ENCODE measurements around the gene TMEM151A.
"Not testable (repeated sequence)": the region's sequence is repeated elsewhere in the genome, so short reads cannot be mapped to it uniquely, and the experiment has no call there.

TMEM151A gene

DNA sequence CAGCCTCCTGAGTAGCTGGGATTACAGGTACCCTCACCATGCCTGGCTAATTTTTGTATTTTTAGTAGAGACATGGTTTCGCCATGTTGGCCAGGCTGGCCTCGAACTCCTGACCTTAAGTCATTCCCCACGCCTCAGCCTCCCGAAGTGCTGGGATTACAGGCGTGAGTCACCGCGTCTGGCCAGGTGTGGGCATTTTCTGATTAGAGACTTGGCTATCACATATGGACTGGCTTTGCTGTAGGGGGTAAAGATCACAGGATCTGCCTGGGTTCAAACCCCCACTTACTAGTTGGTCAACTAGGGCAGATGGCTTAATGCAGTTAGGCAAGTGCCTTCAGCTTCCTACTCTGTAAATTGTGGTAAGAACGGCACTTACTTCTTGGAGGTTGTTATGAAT lies 18.6 kb downstream of the TMEM151A start:
- no peak for DNase-seq

DNA sequence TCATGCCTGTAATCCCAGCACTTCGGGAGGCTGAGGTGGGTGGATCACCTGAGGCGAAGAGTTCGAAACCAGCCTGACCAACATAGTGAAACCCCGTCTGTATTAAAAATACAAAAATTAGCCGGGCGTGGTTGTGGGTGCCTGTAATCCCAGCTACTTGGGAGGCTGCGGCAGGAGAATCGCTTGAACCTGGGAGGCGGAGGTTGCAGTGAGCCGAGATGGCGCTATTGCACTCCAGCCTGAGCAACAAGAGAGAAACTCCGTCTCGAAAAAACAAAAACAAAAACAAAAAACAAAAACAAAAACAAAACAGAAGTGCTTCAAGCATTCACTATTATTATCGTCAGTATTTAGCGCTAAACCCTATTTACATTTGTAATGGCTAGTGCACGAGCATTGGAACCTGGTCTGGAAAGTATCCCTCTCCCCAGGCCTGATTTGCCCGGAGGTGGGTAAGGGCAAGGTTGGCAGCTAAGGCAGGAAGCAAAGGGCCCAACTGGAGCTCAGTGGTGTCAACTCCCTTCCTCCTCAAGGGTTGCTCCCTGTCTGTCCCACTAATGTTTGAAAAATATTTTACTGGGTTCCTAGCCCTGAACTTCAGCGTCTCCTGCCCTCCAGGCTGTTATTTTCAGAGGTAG lies 19.2 kb downstream of the TMEM151A start:
- DNase-seq = not testable (repeated sequence)

DNA sequence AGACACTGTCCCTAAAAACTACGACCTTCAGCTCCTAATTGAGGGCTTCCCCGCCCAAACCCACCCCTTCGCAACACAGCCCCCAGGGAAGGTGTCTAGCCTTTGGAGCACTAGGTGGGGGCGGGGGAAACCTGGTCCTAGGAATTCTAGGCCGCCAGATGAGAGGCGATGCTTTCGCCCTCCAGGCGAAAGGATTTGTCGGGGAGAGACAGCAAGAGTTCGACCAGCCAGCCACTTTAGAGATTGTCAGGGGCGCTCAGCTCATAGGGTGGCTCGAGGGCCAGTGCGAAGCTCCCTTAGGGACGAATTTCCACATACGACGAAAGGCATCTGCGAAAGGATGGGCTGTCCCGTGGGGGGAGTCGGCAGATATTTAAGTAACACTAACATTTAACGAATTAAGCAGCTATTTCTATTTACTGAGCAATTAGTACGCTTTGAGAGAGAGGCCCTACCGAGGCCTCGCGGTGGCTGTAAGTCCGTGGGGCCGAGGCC lies 19.8 kb downstream of the TMEM151A start:
- DNase-seq = no peak

DNA sequence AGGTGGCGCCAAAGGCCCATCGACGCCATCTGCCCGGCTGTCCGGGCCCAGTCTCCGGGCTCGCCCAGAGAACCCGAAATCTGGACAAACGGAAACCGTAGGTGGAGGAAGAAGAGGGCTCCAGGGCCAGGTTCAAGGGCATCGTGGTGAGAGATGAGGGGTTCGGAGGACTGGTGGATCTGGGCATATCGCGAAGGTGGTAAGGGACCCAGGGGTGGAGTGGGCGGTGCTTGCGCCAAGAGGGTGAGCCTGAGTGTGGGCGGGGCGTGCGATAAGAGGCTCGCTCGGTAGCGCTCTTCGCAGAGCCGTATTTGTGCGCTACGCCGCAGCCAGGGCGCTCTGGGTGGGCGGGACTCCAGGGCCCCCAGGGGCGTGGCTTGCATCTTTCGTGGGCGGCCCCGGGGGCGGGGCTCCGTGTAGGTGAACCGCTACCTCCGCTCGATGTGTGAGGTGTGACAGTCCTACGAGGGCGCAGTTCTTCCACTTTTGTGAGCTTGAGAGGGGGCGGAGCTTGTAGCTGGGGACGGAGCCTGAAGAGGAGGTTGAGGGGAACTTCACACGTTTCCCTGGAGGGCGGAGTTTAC lies 20.4 kb downstream of the TMEM151A start:
- peak; percentile 82 to 88 for DNase-seq

DNA sequence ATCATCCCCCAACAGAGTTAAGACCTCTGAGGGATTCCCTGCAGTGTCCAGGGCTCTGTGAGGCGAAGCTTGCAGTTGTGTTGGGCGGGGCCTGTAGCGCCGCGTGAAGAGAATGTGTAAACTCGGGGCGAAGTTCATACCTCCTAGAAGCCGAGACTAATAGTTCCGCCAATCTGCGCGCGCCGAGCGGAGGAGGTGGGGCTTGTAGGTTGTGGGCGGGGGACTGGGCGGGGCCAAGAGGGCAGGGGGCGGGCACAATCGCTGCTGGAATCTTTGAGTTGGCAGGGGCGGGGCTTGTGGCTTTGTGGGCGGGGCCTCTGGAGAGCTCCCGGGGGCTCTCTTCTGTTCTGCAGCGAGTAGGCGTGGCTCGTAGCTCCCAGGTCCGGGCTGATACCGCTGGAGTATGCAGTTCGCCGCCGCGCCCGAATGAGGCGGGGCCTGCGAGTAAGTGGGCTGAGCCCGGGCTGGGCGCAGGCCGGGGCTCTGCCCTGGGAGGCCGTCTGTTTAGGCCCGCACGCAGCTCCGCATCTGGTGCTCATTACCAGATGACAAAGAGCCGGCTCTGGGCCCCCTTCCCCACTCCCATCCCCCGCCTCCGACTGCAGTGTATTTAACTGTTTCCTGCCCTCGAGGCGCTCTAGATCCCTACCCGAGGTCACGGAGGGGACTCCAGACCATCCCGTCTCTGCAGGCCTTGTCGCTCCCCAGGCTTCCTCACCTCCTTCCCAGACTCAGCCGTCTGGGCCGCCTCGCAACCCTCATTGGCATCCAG lies 21.0 kb downstream of the TMEM151A start:
- DNase-seq = peak; percentile 82

DNA sequence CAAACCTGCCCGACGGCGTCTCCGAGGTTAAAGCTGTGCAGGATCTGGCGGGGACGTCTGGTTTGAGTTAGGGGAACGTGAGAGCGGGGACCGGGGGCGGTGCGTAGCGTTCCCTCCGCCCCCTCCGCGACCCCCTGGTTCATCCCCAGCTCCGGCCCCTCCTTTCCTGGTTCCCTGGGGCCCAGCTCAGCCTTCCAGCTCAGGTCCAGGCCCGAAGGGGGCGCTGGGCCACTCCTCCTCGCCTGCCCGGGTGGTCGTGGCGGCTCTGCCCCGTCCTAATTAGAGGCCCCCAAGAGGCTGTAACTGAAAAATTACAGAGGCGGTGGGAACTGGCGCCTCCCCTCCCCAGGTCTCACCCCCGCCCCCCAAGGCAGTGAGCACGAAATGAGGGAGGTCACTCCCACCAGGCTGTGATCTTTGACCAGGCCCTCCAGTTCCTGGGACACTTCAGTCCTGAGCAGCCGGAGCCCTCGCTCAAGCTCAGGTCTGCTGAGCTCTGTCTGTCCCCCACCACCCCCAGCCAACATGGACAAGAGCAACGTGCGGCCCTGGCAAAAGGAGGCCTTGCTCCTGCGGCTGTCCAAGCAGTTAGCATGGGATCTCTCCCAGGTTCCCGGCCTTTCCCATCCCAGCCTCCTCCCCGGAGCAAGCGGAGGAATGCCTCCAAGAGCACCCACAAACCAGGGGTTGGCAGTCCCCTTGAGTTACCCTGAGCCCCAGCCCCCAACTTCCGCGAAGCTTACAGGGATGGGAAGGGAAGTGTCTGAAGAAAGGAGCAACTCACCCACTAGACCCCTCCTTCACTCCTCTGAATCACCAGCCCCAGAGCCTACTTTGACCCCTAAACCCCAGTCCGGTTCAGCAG lies 21.9 kb downstream of the TMEM151A start:
- no peak for DNase-seq

DNA sequence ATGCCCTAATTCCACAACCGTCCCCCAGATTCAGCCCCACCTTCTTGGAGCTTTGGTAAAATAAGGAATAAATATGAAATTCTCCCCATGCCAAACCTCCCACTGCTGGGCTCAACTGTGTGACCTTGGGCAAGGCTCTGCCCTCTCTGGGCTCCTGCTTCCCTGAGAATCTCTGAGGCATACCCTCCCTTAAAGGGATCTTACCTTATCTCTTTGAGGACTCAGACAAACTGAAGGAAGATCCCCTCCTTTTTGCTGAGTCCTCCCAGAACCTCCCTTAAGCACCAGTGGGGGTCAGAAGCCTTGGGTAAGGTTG lies 22.4 kb downstream of the TMEM151A start:
- DNase-seq = no peak

DNA sequence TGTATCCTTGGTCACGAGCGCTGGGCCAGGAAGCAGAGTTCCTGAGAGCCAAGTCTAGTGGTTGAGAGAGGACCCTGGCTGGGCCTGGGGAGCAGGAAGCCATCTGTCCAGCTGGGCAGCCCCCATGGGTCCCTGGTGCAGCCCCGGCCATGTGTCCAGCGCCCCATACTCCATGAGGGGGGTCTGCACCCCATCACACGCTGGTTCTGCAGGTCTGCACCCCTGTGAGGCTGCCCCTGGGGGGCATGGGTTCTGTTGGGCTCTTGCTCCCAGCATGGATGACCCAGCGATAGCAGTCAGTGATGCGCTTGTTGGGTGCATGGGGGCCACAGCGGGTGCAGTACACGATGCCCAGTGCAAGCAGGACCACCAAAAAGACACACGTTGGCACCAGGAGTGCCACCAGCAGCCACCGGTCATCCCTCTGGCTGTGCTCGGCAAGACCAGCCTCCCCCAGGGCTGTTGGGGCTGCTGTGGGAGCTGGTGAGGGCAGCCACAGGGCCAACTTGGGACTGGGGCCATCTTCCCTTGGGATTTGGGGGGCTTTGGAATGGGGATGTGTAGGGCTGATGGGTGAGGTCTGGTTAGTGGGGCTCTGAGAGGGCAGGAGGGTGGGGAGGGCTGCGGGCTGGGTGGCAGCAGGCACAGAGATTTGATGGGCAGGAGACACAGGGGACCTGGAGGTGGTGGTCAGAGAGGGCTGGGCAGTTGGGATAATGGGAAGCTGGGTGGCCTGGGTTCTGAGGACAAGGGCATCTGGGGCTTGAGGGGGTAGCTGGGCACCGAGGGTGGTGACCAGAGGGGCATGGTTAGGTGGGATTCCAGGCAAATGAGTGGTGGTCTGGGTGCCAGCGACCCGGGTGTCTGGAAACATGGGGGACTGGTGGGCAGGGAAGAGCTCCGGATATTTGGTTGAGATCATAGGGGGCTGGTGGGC lies 23.1 kb downstream of the TMEM151A start:
- DNase-seq = no peak

DNA sequence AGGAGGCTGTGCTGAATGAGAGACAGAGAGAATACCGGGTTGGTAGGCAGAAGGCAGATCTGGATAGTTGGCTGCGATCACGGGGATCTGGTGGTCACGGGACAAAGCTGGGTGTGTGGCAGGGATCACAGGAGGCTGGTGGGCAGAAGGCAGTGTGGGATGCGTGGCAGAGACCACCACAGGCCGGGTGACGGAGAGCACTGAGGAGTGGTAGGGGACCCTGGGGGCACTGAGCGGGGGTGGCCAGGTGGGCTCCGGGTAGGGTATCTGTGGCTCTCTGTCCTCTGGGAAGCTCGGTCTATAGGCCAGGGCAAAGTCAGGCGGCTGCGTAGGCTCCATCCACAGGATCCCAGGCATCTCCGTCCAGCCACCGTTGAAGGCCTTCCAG lies 23.8 kb downstream of the TMEM151A start:
- no peak for DNase-seq

DNA sequence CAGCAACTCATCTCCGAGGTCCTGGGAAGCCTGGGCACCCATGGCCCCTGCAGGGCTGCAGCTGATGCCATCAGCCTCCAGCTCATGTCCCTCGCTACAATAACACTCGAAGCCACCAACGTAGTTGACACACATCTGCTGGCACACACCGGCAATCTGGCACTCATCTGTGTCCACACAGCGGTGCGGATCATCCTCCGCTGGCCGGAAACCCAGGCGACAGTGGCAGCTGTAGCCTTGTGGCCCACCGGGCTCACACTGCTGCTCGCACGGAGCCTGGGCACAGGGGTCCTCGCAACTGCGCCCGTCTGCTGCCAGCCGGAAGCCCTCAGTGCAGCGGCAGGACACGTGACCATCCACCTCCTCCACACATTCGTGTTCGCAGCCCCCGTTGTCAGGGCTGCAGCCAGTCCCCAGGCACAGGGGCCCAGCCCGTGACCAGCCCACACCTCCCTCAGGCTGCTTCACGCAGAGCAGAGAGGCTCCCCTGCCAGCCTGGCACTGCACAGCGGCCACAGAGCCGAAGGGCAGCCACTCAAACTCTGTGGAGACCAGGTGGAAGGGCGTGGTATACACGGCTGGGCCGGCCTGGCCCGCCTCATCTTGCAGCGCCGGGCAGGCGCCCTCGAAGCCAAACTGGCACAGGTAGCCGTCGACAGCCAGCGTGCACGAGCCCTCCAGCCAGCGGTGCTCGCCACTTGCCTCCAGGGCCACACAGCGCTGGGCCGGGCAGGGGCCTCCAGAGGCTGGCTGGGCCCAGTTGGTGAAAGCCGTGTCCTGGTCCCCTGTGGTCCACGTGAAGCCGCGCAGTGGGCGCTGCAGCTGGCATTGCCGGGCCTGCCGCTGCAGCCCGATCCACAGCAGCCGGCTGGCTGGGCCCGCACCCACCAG lies 24.5 kb downstream of the TMEM151A start:
- no peak for DNase-seq

DNA sequence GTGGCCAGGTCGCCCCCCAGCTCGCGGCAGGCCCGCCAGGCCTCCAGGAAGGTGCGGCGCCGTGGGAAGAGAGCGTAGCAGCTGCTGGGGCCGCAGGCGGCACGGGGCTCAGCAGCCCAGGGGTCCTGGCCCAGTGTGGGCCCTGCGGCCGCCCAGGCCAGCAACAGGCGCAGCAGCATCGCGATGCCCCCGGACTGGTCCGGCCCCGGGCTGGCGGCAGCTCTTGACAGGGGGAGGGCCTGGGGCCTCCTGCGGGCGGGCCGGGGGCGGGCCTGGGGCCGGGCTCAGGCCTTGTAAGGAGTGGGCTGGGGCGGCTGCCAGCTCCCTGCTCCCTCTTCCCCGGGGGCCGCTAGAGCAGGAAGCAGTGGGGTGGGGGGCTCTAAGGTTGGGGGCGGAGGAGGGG lies 25.2 kb downstream of the TMEM151A start, which contains the start of gene CD248:
Gene CD248, minus strand, starts transcription at position 196 of the 403 bp plus-strand sequence. Its CDS starts 17 bp downstream, at position 179.
- no peak for DNase-seq

DNA sequence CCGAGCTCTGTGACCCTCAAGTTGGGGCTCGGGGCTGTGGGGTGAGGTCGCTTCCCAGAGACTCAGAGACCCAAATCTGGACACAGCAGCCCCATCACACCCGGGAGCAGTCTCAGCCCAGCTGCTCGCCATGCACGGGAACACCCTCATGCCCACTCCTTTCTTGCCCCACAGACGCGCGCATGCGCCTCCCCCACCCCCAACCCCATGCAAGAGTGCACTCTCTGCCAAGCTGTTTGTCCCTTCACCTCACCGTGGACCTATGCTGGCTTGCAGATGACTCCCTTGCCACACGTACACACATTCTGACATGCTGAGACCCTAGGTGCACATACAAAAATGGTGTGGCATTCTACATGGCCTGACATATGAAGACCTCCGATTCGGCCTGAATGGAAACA lies 25.6 kb downstream of the TMEM151A start:
- DNase-seq = no peak

DNA sequence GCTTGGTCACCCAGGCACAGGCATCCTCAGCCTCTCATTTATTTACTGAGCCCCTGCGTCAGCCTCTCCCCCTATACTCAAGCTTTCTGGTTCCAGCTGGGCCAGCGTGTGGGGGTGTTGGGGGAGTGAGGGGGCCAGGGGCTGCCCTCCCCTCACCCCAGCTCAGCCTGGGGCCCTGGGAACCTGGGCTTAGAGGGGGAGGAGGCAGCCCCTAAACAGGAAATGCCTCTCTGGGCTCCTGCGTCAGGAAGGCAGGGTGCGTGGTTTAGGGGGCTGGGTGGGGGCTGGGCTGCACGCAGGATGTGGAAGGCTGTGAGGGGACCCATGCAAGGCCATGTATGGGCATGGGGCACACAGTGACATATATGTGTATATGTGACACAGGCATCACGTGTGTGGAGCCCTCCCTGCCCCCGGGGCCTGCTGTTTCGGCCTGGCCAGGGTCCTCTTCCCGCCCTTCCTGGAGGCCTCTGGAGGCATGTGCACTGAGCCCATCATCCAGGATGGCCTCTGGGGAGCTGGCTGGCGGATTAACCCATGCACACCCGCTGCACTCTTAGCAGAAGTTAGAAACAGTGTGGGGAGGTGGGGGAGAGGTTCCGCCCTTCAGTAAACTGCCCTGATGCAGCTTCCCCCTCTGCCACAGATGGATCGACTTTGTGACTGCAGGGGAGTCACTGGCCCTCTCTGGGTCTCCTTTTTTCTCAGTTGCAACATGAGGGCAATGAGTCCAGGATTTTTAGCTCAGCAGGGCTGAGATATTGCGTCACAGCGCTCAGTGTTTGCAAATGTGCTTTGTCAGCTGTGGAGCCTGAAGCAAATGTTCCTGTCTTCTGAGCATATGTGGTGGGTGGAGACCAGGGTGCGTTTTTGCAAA lies 26.3 kb downstream of the TMEM151A start:
- peak; percentile 79 to 87 for DNase-seq

DNA sequence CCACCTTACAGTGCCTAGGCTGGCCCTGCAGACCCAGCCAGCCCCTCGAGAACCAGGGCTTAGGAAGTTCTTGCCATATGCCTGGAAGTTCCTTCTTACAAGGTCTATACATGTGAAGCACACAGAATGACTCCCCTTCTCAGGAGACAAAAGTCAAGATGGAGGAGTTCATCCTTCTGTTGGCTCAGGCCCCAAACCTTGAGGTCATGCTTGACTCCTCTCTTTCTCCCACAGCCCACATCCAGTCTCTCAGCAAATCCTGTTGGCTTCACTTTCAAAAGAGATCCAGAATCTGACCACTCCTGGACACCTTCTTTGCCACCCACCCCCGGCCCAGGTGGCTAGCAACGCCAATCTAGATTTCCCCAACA lies 26.9 kb downstream of the TMEM151A start:
- no peak for DNase-seq

DNA sequence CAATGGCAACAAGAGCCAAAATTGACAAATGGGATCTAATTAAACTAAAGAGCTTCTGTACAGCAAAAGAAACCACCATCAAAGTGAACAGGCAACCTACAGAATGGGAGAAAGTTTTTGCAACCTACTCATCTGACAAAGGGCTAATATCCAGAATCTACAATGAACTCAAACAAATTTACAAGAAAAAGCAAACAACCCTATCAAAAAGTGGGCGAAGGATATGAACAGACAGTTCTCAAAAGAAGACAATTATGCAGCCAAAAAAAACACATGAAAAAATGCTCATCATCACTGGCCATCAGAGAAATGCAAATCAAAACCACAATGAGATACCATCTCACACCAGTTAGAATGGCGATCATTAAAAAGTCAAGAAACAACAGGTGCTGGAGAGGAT lies 28.6 kb downstream of the TMEM151A start:
- DNase-seq = not testable (repeated sequence)

DNA sequence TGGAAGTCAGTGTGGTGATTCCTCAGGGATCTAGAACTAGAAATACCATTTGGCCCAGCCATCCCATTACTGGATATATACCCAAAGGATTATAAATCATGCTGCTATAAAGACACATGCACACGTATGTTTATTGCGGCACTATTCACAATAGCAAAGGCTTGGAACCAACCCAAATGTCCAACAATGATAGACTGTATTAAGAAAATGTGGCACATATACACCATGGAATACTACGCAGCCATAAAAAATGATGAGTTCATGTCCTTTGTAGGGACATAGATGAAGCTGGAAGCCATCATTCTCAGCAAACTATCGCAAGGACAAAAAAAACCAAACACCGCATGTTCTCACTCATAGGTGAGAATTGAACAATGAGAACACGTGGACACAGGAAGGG lies 29.1 kb downstream of the TMEM151A start:
- not testable (repeated sequence) for DNase-seq

DNA sequence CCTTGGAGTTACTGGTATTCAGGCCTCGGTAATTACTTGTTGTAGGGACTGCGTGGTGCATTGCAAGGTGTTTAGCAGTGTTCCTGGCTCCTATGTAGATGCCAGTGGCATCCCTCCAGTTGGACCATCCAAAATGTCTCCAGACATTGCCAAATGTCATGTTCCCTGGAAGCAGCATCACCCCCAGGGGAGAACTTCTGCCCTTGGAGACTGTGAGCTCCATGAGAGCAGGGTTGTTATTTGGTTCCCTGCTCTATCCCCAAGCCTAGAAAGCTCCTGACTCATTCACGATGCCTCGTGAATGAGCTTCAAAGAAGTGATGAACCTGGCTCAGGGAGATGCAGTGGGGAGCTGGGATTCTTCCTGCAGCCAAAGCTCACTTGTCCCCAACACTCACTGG lies 29.9 kb downstream of the TMEM151A start:
- no peak for DNase-seq

DNA sequence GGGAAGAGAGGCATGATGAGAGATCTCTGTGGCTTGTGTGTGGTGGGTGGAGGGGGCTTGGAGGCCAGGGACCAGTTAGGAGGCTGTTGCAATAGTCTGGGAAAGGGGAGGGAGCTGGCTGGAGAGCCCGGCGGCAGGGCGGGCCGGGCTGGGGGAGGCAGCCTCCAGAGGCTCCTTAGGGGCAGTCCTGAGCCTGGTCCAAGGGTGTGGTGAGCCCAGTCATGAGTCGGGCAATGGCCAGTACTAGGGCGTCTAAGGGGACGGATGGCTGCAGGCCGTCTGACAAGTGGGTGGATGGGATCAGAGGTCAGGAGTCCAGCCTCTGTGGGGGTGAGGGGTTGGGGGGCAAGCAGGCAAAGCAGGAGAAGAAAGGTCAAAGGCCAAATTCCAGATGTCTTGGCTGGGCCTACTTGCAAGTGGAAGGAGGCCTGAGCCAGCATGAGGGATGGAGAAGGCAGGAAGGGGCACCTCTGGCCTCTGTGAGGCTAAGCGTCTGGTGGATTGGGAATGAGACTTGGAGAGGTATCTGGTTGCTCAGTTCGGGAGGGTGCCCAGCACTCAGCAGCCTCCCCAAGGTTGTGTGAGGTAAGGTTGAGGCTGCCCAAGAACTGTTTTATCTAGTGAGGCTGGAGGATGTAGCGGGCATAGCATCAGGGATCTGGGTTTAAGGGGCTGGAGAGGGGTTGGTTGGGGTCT lies 31.2 kb downstream of the TMEM151A start:
- DNase-seq = no peak

DNA sequence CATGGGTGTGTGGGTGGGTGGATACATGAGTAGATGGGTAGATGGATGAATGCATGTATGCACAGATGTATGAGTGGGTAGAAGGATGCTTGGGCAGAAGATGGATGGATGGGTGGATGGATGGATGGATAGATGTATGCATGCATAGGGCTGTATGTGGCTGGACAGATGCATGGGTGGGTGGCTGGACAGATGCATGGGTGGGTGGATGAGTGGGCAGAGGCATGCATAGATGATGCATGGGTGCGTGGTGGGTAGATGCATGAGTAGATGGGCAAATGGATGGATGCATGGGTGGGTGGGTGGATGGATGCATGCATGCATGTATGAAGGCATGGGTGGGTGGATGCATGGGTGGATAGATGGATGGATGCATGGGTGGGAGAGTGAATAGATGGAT lies 32.0 kb downstream of the TMEM151A start:
- no peak for DNase-seq

All from AML-193 (cell line).